HTERT RPE-1 (cell line): Measurements from ENCODE around the gene PRR30.

Experiments used
- in situ Hi-C: fragments of 300-500 bp; cut with MboI; formaldehyde crosslinking; loops from 4 replicates; pipeline ENCODE4 v1.14.3; 2020; ENCODE audit warnings: low sequenced_read_pairs

Gene PRR30

DNA sequence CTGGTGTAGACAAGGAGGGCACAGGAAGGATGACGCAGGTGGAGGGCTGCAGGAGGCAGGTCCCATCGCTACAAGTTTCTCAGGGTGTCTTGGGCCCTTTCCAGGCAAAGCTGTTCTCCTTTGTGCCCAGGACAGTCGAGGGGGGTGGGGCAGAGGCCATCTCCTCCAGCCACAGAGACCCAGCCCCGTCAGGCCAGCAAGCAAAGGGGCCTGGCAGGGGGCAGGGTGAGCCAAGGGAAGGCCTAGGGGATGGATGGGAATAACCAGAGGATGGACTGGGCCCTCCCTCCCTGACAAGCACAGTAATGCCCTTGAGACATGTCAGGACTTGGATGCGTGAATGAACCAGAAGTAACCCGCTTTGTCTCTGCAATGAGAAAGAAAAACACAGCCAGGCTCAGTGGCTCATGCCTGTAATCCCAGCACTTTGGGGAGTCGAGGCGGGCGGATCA lies 15.9 kb upstream of the PRR30 start:
- in situ Hi-C loops: no loop called here

DNA sequence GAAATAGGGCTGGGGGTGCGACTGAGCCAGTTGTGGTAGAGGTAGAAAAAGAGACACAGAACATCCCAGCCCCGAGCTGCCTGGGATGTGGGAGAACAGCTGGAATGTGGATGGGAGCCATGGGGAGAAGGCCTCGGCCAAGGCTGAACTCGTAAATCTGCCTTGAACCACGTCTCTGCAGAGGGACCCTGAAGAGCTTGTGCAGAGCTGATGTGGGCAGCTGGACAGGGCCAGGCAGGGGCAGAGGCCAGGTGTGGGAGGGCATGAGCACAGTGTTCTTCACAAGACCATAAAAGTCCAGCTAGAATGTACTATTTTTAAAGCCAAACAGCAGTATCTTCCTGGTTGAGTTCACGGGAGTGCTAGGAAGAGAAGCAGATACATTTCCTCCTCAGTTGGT lies 15.3 kb upstream of the PRR30 start:
- in situ Hi-C loops: no loop called here

DNA sequence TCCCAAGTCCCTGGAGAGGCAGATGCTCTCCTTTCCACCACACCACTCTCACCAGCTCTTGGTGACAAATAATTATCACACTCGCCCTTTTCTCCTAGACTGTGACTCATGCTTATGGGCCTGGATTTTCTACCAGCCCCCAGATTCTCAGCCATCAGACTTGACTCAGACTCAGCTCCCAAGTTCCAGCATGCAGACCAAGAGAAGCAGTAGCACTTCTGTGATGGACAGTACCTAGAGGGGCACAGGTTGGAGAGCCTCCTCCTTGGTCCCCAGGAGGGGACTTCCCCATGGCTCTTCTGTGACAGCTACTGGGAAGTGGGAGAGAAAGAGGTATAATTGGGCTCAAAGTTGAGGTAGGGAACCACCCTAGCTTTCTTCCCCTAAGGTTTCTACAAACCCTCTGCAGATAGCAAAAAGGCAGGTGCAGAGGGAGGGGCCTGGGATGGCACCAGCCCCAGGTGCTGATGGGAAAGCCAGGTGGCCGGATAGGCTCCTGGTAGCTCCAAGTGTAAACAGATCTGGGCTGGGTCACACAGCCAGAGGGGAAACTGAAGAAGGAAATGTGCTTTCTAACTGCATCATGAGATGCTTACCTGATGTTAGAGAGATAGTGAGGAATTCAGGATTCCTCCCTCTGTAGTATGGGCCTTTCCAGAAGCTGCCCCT lies 13.7 kb upstream of the PRR30 start:
- in situ Hi-C loops: no loop called here

DNA sequence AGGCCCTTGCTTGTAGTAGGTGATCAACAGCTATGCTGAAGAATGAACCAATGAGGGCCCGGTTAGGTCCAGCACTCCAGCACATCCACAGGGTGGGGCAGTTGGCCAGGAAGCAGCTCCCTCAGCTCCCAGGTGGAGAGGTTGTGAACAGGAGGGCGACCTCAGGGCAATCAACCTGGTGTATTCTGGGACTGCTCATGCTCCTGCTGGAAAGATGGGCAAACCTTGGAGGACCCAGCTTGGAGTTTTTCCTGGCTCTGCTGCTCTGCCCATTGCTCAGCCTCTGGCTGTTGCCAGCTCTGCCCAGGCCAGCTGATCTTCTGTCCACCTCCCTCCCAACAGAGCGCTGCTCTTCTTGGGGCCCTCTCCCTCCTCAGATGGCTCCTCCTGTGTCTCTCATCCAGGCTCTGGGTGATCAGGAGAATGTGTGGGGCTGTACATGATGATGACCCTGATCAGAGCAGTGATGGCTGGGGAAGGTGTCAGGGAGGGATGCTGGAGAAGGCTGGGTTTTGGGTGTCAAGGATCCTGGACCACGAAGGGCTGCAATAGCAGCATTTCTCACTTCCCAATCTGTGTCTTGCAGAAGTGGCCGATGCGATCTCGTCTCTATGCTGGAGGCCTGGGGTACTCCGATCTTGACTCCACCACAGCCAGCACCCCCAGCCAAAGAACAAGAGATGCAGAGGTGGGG lies 13.0 kb upstream of the PRR30 start:
- in situ Hi-C loops: no loop called here

DNA sequence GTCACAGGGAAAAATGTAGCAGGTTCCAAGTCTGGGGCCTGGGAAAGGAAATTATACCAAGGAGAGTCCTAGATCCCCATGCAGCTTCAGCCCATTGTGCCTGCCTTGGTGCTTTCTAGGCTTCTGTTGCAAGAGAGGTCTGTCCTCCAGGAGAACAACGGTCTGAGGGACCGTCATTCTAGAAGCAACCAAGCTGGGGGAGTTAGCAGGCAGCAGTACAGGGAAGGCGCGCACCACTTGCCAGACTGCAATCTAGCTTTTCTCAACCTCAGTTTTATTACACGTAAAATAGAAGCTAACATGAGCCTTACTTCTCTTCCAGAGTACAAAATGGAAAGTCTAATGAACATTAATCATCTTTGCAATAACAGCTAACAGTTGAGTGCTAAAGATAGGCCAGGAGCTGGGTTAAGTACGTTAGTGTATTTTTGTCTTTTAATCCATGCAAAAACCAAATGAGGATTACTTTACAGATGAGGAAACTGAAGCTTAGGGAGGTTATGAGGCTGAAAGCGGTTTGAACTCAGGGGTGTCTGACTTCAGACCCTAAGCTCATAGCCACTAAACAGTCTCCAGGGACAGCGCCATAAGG lies 11.5 kb upstream of the PRR30 start:
- in situ Hi-C loops: no loop called here

DNA sequence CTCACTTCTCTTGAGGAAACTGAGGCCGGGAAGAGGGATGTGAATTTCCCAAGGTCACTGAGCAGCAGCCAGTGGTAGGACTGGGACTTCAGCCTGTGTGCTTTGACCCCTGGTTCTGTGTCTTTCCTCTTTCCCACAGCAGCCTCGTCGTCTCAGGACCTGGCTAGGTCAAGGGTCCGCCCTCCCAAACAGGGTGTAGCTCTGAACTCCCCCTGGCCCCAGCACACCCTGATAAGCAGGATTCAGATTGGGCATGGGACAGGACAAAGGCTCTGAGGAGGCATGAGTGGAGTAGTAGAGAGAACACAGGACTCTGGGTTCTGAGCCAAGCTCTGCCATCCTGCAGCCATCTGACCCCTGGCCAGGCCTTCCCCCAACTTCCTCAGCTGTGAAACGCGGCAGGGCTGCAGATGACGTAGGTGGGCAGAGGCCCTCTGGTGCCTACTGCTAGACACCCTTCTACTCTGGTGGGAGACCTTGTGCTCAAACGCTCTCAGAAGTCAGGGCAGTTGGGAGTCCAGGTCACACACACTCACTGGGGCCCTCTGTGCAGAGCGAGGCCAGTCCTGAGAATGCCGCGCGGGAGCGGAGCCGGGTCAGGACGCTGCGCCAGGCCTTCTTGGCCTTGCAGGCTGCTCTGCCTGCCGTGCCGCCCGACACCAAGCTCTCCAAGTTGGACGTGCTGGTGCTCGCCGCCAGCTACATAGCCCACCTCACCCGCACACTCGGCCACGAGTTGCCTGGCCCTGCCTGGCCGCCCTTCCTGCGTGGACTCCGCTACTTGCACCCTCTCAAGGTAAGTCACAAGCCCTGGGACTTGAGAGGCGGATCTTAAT lies 10.6 kb upstream of the PRR30 start:
- in situ Hi-C loops: no loop called here

DNA sequence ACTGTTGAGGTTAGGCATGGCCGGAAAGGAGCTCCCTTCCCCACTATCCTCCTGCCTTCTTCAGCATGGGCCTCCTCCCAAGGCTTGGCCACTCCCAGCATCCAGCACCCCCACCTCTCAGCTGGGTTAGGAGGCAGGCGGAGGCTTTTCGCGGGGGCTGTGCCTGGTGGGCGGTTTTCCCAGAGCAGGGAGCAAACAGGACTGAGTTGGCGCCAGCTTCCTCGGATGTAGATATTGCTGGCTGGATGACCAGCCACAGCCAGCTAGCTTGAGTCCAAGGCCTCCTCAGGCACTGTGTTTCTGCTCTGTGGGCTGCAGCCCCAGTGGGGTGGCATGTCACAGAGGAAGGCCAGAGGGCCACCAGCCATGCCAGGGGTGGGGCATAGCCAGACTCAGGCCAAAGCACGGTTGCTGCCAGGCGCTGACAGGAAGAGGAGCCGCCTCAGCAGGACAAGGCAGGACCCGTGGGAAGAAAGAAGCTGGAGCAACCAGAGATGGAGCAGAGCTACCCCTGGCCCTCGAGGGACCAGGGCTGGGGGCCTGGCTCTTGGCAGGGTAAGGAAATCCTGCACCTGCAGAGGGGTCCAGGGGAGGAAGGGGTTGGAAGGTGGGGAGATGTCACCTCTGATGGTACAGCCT lies 9.7 kb upstream of the PRR30 start, which contains the start of gene TCF23:
Gene TCF23, plus strand, starts transcription at position 204 of the 639 bp plus-strand sequence. Its CDS starts 130 bp downstream, at position 334.
- in situ Hi-C loops: no loop called here

DNA sequence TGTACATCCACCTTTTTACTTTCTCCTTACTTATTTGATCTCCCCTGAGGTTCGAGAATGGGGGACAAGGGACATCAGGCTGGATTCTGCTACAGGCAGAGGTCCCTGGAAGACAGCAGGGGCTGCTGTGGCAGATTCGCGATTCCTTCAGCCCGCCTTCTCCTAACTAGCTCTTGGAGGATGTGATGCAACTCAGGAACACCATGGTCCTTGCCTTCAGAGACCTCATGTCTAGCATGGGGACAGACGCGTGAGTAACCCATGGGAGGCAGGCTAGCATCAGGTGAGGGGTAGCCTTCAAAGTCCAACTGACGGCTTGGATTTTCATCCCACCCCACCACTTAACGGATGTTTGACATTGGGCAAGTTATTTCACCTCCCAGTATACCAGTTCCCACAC lies 8.7 kb upstream of the PRR30 start:
- in situ Hi-C loops: no loop called here

DNA sequence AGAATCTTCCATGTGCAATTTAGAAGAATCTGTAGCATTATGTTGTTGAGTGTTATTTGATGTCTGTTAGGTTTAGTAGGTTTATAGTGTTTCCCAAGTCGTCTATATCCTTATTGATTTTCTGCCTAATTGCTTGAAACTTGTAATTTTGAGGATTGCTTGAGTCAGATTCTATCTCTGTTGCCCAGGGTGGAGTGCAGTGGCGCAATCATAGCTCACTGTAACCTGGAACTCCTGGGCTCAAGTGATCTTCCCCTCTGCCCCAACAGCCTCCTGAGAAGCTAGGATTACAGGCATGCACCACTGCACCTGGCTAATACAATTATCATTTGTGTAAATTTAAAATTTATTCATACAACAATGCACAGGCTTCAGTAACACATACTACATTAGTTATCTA lies 6.5 kb upstream of the PRR30 start:
- in situ Hi-C loops: no loop called here

DNA sequence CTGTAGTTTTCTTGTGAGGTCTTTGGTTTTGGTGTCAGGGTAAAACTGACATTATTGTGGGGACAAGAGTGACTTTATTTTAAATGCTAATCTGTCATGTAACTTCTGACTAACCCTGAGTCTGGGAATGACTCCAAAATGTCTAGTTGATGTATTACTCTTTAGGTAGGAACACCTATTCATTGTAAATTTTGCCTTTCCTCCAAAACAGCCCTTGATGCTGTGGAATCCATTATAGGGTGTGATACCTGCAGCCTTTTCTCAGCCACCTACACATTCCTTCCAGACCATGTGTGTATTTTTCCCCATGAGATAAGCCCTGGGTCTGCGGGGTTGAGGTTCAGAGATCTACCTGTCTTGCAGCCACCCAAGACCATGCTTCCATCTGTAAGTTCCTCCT lies 4.1 kb upstream of the PRR30 start:
- in situ Hi-C loops: no loop called here

DNA sequence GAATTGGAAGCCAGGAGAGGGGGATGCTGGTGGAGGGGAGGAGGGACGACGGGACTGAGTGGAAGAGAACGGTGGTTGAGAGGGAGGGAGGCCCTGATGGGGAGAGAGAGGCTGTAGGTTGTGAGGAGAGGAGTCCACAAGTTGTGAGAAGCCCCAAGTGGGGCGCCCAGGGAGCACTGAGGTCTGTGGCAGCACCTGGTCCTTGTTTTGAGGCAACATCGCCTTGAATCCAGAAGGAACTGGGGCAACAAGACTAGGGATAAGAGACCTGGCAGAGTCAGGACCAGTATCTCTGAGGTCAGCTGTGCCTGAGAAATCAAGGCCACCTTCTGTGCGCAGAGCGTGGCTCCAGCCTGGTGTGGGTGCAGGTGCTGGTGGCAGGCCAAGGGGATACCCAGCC lies 1.1 kb downstream of the PRR30 start:
- in situ Hi-C loops: no loop called here

DNA sequence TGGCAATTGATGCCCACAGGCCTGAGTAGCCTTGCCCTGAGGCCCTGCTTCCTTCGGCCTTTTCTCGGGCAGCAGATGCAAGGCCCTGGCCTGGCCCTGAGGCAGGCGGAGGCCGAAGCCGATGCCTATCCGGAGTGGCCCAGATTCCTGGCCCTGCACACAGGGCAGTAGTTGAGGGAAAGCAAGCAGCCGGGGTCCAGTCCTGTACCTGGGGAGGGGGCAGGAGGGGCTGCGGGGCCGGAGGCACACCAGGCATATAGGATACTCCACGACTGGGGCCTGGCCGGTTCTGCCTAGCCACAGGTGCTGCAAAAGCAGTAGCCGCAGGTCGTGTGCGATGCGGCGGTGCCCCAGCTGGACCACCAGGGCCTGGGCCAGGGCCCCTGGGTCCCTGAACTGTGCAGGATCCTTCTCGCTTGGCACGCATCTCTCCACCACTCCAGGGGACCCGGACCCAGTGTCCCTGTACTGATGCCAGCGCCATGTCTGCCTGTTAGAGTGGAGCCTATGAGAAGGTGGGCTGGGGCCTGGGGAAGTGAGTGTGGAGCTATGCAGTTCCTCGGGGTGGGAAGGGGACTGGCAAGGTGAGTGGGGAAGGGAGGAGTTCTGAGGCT lies 1.8 kb downstream of the PRR30 start:
- in situ Hi-C loops: no loop called here

DNA sequence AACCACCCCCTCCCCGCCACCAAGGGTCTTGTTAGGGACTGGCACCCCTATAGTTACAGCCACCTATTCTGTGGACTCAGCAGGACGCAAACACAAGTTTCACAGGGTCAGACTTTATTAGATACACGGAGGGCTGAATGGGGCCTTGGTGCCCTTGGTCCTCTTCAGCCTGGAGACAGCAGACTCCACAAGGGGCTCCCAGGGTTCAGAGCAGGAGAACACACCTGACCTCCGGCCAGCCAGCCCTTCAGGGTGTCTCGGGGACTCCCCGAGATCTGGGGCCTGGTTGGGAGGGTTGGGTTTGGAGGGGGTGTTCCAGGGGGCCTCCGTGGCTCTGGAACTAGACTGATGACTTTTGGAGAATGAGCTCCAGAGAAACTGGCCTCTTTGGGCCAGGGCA lies 2.5 kb downstream of the PRR30 start:
- in situ Hi-C loops: no loop called here

DNA sequence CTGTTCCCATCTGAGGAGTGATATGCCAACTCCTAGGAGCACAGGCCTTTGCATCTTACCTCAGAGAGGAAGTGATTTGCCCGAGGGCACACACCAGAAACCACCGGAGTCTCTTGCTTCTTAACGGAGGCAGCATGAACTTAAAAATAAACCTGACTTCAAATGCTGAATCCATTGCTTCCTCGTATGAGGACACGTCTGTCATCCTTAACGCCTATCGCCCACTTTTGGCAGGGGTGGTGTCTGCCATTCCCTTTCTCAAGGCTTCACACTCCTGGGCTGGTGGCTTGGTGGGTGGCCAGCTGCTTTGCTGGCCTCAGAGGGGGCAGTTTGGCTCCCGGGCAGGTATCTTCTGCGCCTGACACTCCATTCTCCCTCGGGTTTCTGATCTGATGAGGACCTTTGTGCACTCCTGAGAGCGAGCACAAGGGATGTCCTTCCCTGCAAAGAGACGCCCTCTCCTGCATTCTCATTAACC lies 3.7 kb downstream of the PRR30 start:
- in situ Hi-C loops: no loop called here

DNA sequence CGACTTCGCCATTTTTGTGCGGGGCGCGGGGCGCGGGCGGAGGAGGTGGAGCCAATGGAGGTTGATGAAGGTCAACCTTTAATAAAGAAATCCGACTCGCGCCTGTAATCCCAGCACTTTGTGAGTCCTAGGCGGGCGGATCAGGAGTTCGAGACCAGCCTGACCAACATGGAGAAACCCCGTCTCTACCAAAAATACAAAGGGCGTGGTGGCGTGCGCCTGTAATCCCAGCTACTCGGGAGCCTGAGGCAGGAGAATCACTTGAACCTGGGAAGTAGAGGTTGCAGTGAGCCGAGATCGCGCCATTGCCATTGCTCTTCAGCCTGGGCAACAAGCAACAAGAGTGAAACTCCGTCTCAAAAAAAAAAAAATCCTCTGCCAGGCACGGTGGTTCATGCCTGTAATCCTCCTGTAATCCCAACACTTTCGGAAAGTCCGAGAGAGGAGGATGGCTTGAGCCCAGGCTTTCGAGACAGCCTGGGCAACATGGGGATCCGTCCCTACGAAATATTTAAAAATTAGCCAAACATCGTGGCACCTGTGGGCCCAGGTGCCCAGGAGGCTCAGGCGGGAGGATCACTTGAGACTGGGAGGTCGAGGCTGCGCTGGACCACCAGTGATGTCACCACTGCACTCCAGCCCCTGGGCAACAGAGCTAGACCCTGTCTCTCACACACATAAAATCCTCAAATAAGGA lies 4.3 kb downstream of the PRR30 start:
- in situ Hi-C loops: no loop called here

DNA sequence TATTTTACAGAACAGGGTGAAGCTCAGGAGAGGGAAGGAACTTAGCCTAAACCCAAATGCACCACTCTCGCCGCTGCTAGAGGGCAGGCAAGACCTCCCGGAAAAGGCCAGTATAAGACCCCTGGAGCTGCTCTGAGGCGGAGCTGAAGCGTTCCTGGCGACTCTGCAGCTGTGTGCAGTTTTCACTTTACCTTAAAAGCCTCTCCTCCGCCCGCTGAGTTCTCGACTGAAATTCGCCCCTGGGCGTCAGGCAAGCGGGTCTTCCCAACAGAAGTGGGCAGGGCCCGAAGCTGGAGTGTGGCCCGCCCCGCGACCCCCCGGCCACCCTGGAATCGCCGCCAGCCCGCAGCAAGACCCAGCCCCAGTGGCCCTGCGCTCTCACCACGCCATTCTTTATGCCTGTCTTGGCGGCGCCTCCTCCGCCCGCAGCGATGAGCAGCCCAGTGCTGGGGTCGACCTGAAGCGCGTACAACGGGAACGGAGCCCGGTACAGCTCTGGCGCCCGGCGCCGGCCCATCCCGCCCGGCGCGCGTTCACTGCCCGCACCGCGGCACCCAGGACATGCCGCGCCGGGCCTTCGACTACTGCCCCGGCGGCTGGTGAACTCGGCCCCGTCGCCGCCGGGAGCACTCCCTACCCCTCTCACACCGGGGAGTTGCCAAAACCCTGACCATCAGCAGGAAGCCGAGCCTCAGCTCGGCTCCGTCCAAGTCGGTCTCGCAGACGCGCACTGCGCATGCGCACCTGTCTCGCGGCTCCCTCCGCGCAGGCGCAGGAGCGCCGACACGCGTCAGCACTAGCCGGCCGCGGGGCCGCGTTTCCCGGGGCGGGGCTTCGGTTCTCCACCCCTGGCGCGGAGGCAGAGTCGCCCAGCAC lies 5.1 kb downstream of the PRR30 start, which contains the start of gene PREB:
Gene PREB, minus strand, starts transcription at position 732 of the 876 bp plus-strand sequence. Its CDS starts 215 bp downstream, at position 517.
- in situ Hi-C loops: no loop called here

DNA sequence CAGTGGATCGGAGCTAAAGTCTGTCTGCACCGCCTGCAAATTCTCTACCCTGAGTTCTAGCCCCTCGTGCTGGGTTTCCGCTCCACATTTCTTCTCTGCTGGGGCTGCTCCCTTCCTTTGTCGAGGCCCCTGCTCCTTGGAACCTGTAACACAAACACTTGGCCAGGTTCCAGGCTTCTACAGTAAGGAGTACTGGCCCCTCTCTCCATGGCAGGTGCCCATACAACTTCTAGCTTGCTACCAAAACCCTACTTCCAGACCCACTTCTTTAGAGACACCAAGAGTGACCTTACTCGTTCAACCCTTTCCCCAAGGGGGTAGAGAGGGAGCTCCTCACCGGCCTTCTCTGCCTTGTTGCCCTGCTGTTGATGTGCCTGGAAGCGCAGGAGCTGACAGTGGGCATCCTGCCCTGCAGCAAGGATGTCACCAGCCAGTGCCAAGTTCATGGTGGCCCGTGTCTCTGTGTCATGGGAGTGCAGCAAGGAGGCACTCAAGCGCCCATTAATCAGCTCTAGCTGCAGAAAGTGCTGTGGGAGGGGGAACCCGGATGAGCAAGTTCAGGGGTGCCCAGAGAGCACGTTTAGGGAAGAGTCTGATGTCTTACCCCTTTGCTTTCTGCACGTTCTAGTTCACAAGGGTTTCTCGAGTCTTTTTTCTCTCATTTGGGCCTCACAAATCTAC lies 5.9 kb downstream of the PRR30 start:
- in situ Hi-C loops: no loop called here

DNA sequence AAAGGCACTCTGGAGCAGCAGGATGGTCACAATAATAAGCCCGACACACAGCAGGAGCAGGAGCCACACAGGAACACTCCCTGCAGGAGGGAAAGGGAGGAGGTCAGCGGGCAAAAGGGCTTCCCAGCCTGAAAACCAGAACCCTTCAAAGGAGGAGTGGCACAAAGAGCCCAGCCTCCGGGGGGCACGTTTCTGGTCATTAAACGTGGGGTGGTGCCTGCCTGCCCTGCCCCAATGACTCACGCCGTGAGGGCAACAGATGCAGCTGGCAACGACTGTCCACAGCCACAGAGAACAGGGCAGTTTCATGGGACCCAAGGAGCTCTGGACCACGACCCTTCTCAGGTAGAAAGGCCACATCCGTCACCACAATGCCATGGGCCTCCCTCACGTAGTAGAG lies 7.8 kb downstream of the PRR30 start:
- in situ Hi-C loops: no loop called here
